G401.6 (cell line): Measurements from ENCODE around the gene ABHD17A.

ENCODE experiments used
- FAIRE-seq: peaks from 2 replicates; lab custom pipeline; 2012; peaks lifted over from hg19 to GRCh38; lab: Jason Lieb, UNC

The ABHD17A gene

DNA sequence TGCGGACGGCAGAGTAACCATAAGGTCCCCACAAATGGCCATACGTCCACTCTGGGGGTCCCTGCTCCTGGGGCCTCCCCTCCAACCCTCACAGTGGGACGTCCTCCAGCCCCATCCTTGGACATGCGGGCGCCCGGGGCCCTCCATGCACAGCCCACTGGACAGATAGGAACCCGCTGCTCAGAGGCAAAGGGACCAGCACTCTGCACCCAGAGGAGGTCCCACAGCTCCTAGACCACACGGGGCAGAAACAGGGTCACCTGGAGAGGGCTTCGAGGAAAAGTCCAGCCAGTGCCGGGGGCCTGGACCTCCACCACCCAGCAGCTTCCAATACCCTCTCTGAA is 48.1 kb downstream of the ABHD17A start:
- FAIRE-seq = no peak

DNA sequence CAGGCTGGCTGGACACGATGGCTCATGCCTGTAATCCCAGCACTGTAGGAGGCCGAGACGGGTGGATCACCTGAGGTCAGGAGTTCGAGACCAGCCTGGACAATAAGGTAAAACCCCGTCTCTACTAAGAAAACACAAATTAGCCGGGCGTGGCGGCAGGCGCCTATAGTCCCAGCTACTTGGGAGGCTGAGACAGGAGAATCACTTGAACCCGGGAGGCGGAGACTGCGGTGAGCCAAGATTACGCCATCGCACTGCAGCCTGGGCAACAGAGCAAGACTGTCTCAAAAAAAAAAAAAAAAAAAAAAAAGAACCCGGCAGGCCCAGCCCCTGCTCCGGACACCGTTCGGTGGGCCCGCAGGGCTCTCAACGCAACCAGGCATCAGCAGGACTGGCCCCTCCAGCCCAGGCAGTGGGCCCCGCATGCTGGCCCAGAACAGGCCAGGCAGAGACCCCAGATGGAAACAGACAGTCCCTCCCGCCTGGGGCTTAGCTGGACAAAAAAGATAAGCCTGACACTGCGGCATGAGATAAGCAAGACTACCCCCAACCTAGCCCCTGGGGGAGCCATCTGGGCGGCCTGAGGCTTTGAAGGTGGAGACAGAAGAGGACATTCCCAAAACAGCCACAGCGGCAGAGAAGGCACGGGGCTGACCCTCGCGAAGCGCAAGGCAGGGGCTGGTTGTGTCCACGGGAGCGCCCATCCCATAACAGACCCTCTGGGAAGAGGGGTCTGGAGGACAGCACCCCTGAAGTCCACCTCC is 48.7 kb downstream of the ABHD17A start:
- FAIRE-seq = no peak

DNA sequence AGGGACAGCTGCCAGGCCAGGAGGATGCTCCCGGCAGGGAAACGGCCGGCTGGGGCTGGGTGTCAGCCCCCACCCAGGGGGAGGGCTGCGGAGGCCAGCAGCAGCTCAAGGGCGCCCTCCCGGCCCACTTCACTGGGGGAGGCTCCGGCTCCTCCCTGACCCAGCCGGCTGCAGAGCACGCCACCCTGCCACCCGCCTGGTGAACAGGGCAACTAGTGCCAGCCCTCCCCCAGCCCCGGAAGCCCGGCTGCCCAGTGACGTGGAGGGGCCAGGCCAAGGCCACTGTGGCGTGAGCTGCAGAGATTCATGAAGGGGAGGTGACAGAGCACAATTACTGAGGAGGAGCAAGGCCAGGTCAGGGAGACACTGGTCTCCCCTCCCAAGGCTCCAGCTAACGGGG is 51.8 kb downstream of the ABHD17A start:
- no peak for FAIRE-seq

DNA sequence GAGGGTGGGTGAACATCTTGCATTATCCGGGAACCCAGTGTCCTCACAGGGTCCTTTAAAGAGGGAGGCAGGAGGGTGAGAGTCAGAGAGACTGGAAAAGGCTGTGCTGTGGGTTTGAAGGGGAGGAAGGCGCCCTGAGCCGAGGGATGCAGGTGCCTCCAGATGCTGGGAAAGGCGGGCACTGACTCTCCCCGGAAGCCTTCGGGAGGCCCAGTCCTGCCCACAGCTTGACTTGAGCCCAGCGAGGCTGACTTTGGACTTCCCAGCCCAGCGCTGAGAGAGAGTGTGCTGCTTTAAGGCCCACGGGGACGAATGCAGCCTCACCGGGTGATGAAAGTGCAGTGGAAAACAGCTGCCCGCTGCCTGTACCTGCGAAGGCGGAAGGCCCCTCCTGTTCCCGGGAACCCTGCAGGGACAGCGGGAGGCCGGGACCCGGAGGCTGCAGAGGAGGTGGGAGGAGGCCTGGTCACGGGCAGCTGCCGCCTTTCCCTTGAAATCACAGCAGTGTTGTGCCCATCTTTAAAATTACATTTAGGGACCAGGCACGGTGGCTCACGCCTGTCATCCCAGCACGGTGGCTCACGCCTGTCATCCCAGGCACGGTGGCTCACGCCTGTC is 53.1 kb downstream of the ABHD17A start:
- no peak for FAIRE-seq

DNA sequence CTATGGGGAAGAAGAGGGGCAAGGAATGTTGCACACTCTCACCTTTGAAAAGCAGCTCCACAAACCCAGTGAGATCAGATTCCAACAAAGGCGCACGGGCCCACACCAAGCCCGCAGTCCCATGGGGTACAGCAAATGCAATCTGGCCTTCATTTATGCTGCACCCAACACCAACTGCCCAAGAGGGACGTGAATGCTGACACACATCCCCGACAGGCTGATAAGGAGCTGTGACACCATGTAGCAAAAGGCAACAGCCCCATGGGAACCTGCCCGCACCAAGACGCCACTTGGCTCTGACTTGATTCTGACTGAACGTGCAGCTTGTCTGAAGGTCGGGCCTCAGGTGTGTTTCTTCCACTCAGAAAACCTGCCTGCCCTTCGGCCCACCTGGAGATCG is 54.3 kb downstream of the ABHD17A start:
- FAIRE-seq = no peak

DNA sequence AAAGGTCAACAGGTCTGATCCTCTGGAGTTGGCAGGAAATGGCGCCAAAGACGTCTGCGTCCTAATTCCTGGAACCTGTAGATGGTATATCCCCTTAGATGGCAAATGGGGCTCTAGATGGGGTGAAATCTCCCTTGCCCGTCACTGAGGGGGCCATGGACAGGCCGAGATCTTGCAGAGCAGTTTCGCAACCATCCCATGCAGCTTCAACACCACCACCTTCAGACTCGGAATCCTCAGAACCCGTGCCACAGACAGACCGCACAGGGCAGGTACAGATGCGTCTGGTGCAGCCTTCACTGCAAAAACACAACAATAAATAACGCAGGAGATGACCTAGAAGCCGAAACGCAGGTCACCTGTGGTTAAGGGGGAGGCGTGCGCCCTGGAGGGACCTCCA is 54.7 kb downstream of the ABHD17A start:
- no peak for FAIRE-seq

DNA sequence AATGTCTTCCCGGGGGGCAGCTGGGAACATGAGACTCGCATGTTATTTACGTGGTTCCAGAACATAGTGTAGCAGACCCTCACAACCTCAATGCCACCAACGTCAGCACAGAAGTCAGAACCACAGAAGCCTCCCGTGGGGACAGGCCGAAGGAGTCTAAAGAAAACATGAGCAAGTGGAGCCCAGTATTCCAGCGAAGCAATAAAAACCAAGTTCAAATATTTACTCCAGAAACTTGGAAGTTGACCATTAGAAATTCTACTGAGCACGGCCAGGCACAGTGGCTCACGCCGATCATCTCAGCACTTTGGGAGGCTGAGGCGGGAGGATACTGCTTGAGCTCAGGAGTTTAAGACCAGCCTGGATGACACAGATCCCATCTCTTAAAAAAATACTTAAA is 55.3 kb downstream of the ABHD17A start:
- no peak for FAIRE-seq

DNA sequence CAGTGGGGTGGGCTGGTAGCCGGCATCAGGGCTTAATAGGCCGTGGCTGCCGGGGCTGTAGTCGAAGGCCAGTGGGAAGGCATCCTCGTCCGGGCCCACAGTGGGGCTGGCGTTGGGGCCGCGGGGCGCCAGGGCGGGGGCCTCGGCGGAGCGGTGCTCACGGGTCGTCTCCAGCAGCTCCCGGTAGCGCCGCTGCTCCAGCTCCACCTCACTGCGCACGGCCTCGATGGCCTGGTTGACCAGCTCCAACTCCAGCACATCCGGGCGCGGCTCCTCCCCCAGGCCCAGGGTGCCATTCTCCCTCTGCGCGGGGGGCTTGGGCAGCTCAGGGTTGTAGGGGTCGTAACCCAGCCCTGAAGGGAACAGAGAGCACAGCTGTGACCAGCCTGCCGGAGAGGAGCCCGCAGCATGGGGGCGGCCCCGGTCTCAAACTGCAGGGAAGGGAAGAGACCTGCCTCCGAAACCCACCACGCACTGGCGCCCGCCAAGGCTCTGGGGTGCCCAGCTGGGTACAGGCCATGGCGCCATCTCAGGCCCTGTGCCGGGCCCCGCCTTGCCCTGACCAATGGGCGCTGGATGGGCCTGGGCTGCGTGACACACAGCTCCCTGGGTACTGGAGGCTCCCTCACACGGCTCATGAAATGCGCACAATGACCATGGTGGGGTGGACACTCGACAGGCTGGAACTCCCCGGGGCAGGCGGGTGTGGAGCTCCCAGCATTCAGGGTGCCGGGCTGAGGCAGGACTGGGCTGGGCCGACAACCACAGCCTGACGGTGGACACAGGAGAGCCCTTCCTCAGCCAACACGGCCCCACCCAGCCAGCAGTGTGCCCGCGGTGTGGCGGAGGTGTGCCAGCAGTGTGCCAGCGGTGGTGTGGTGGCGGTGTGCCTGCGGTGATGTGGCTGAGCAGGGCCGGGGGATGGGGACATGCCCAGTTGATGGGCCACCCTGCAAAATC is 56.7 kb downstream of the ABHD17A start:
- no peak for FAIRE-seq

DNA sequence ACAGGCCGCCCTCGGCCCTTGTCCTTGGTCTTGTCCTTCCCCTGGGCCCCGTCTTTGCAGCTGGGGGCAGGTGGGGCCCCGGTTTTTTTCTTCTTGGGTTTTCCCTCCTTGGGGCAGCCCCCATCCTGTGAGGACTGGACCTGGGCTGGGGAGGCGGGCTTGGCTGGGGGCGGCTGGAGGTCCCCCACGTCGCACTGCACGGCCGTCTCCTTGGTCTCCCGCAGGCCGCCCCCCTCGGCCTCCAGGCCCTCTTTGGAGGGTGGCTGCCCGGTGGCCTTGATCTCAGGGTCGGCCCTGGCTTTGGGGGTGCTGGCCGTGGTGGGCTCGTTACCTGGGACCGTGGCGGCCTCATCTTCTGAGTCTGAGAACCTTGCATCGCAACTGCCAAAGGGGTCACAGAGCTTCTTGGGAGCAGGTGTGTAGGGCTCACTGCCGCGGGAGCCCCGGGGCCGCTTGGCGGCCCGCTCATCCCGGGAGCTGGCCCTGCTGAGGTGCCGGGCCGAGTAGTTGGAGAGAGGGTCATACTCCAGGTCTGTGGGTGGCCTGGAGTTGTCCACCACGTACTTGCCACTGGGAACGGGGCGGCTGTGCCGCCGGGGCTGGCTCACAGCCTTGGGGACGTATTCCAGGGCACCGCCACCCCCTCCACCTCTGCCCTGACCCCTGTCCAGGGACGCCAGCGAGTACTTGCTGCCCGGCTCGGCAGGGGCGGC is 57.6 kb downstream of the ABHD17A start:
- FAIRE-seq = no peak
